ENCODE measurements around the gene GID8.
A peak's percentile ranks its signal among the peaks of the same experiment; 100 is the strongest.

GRCh38 chr20:62965363-62965771 lies 27.4 kb downstream of the GID8 start:
- TF ChIP-seq CREB1 (CRISPR knock-in tag; IDR thresholded peaks at IDR 0.05; ENCODE audit: low read depth) (no peak), CTCF (conservative IDR thresholded peaks at IDR 0.05; ENCODE audit: low read depth in 2 of 2) (peak in 1 of 2 experiments; percentile 23; a peak in 2 of 4 replicates), POLR2AphosphoS5 (IDR thresholded peaks at IDR 0.05; ENCODE audit: low read depth) (no peak), REST (IDR thresholded peaks at IDR 0.05; ENCODE audit: unreplicated experiment) (no peak), STAT1 (IDR thresholded peaks at IDR 0.05; ENCODE audit: unreplicated experiment) (no peak), EZH2phosphoT487 (IDR thresholded peaks at IDR 0.05; ENCODE audit: unreplicated experiment) (no peak), ZNF114 (CRISPR knock-in tag; IDR thresholded peaks at IDR 0.05) (no peak), EZH2 (IDR thresholded peaks at IDR 0.05; ENCODE audit: low read depth, unreplicated experiment) (no peak), ZNF331 (CRISPR knock-in tag; IDR thresholded peaks at IDR 0.05; ENCODE audit: low read depth) (no peak)

Measured in GM23338 (cell line).